Parathyroid adenoma (tissue), 2 donors: Measurements from ENCODE around the gene MECP2.
"Not testable (repeated sequence)": the region's sequence is repeated elsewhere in the genome, so short reads cannot be mapped to it uniquely, and the experiment has no call there.

Experiments
- H2AFZ ChIP-seq: fragments of 300-600 bp; sonication (generic); one replicate; pipeline ENCODE4 v1.7.0; 2017; ENCODE audit warnings: antibody characterized with exemption, mild to moderate bottlenecking
- H3K27ac ChIP-seq: fragments of 300-600 bp; sonication (generic); one replicate; pipeline ENCODE4 v1.7.0; 2017
- H3K27me3 ChIP-seq: fragments of 300-600 bp; sonication (generic); one replicate; pipeline ENCODE4 v1.7.0; 2017; ENCODE audit warnings: low read length; ENCODE audit not compliant: control insufficient read depth, insufficient read depth
- H3K36me3 ChIP-seq: fragments of 300-600 bp; sonication (generic); one replicate; pipeline ENCODE4 v1.7.0; 2017; ENCODE audit warnings: low read length; ENCODE audit not compliant: control insufficient read depth, insufficient read depth
- H3K4me1 ChIP-seq: fragments of 300-600 bp; sonication (generic); one replicate; pipeline ENCODE4 v1.7.0; 2017; ENCODE audit warnings: control low read depth
- H3K4me2 ChIP-seq: fragments of 300-600 bp; sonication (generic); one replicate; pipeline ENCODE4 v1.7.0; 2017; ENCODE audit warnings: low read length
- H3K4me3 ChIP-seq: fragments of 300-600 bp; sonication (generic); one replicate; pipeline ENCODE4 v1.7.0; 2017; ENCODE audit warnings: low read depth, low read length
- H3K79me2 ChIP-seq: fragments of 300-600 bp; sonication (generic); one replicate; pipeline ENCODE4 v1.7.0; 2017; ENCODE audit warnings: control low read depth
- H3K9ac ChIP-seq: fragments of 300-600 bp; sonication (generic); one replicate; pipeline ENCODE4 v1.7.0; 2017; ENCODE audit warnings: mild to moderate bottlenecking
- H3K9me3 ChIP-seq: fragments of 300-600 bp; sonication (generic); one replicate; pipeline ENCODE4 v1.7.0; 2017; ENCODE audit warnings: low read length; ENCODE audit not compliant: control insufficient read depth
- TF ChIP-seq, protein P1 (sequence below): fragments of 300-600 bp; sonication (generic); IDR thresholded peaks from one replicate; pipeline ENCODE4 v1.7.0; 2017; ENCODE audit warnings: antibody characterized with exemption, mild to moderate bottlenecking
- donor health status: primary hyperparathyroidism.

MECP2 gene

DNA sequence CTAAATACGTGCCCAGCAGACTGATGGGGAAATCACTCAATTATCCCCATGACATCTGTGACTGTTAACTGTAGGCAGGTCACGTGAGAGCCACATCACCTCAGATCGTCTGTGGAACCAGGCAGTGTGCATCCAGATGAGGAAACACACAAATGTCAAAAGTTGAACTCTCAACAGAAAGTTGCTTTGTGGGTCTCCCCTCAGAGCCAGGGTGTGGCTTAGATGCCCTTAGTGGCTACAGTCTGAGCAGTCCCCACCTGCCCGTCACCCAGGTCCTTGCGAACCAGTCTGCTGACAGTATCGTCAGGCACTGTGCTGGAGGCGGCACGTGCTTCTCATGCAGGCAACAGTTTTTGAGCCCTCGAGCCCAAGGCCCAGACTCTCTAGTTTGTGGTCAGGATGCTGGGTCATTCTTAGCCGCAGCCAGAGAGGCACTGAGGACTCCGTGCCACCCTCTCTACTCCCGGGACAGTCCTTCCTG is 114.2 kb downstream of the MECP2 start:
- no peak overlapping the region for H3K4me2 ChIP-seq
- H3K9me3 ChIP-seq, result no peaks in the 10 kb centered on the region
- no peak overlapping the region for H3K4me3 ChIP-seq
- H2AFZ ChIP-seq, result no peak overlapping the region
- no peaks in the 10 kb centered on the region for H3K4me1 ChIP-seq
- H3K79me2 ChIP-seq, result no peaks in the 10 kb centered on the region
- H3K27ac ChIP-seq, result no peak overlapping the region
- H3K36me3 ChIP-seq, result no peaks in the 10 kb centered on the region
- TF ChIP-seq, protein P1, sequence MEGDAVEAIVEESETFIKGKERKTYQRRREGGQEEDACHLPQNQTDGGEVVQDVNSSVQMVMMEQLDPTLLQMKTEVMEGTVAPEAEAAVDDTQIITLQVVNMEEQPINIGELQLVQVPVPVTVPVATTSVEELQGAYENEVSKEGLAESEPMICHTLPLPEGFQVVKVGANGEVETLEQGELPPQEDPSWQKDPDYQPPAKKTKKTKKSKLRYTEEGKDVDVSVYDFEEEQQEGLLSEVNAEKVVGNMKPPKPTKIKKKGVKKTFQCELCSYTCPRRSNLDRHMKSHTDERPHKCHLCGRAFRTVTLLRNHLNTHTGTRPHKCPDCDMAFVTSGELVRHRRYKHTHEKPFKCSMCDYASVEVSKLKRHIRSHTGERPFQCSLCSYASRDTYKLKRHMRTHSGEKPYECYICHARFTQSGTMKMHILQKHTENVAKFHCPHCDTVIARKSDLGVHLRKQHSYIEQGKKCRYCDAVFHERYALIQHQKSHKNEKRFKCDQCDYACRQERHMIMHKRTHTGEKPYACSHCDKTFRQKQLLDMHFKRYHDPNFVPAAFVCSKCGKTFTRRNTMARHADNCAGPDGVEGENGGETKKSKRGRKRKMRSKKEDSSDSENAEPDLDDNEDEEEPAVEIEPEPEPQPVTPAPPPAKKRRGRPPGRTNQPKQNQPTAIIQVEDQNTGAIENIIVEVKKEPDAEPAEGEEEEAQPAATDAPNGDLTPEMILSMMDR, result no peak
- no peak overlapping the region for H3K9ac ChIP-seq
- no peaks in the 10 kb centered on the region for H3K27me3 ChIP-seq

DNA sequence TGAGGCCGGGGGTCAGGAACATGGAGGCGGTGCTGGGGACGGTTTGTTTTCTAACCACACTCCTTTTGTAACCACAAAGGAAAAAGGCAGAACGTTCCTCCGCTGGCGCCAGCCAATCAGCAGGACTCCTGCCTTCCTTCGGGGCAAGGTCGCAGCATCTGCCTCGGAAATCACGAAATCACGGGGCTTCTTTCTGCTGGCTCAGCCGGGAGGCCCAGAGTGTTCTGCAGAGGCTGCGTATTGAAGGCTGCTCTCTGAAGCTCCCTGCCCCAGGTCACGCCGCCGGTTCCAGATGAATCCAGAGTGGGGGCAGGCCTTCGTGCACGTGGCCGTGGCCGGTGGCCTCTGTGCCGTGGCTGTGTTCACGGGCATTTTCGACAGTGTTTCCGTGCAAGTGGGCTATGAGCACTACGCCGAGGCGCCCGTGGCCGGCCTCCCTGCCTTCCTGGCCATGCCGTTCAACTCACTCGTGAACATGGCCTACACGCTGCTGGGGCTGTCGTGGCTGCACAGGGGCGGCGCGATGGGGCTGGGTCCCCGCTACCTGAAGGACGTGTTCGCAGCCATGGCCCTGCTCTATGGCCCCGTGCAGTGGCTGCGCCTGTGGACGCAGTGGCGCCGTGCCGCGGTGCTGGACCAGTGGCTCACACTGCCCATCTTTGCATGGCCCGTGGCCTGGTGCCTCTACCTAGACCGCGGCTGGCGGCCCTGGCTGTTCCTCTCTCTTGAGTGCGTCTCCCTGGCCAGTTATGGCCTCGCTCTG is 115.6 kb downstream of the MECP2 start:
- Histone ChIP-seq H3K36me3 (no peaks in the 10 kb centered on the region), H3K79me2 (no peaks in the 10 kb centered on the region), H3K27ac (no peak overlapping the region), H2AFZ (no peak overlapping the region), H3K27me3 (no peaks in the 10 kb centered on the region), H3K4me1 (no peaks in the 10 kb centered on the region), H3K9me3 (no peaks in the 10 kb centered on the region), H3K4me3 (no peak overlapping the region), H3K4me2 (no peak overlapping the region), H3K9ac (no peak overlapping the region)
- TF ChIP-seq, protein P1, result no peak

DNA sequence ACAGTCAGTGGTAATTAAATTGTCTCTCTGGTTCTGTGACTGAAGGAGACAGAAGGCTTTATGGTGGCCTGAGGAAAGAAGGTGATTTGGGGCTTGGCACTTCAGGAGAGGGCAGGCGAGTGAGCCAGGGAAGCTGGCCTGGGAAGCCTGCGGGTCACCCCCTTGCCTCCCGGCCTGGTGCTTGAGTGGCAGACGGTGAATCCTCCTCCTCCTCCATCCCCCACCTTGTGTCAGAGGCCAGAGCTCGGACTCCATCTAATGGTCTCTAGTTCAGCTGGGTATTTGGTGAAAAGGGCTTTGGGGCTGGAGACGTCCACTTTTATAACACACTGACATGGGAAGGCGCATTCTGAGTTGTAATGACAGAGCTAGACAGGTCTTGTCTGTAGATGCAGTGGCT is 116.3 kb downstream of the MECP2 start:
- Histone ChIP-seq H3K79me2 (no peaks in the 10 kb centered on the region), H2AFZ (no peak overlapping the region), H3K4me3 (no peak overlapping the region), H3K36me3 (no peaks in the 10 kb centered on the region), H3K4me2 (no peak overlapping the region), H3K4me1 (no peaks in the 10 kb centered on the region), H3K9ac (no peak overlapping the region), H3K9me3 (no peaks in the 10 kb centered on the region), H3K27ac (no peak overlapping the region), H3K27me3 (no peaks in the 10 kb centered on the region)
- TF ChIP-seq, protein P1, result no peak

DNA sequence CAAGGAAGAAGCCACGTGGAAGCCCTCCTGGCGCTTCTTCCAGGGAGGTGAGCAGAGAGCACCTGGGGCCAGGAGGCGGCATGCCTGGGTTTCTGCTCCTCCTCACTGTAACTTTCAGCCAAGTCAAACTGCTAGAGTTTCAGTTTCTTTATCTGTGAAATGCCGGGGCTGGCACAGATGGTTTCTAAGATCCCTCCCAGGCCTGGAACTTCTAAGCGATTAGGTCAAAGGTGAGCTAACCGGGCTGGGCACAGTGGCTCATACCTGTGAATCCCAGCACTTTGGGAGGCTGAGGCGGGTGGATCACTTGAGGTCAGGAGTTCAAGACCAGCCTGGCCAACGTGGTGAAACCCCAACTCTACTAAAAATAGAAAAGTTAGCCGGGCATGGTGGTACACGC is 117.1 kb downstream of the MECP2 start:
- H2AFZ ChIP-seq, H3K4me1 ChIP-seq, H3K79me2 ChIP-seq, H3K4me2 ChIP-seq, H3K9me3 ChIP-seq, H3K36me3 ChIP-seq, H3K27me3 ChIP-seq, H3K9ac ChIP-seq, H3K4me3 ChIP-seq: not testable (repeated sequence)
- peak overlapping the region; percentile 36 for H3K27ac ChIP-seq

DNA sequence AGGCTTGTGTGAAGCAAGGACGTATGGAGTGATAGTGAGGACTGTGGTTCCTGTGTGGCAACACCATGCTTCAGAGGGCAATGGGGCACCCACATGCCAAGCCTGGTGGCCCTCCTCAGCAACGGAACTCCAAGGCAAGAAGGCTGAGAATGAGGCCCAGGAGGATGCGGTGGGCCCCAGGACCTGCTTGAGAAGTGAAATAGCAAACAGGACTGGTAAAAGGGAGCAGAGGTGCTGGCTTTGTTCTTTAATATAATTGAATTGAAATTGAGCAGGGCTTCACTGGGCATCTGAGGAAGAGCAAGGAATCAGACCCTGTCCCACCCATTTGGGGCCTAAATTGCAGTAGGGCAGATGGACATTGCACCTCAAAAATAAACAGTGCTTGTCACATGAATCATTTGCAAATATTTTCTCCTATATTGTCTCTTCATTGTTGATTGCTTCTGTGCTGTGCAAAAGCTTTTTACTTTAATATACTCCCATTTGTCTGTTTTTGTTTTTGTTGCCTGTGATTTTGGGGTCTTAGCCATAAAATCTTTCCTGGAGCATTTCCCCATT is 122.7 kb downstream of the MECP2 start:
- TF ChIP-seq, protein P1, result no peak
- no peak overlapping the region for H2AFZ ChIP-seq
- no peak overlapping the region for H3K9ac ChIP-seq
- H3K9me3 ChIP-seq, result no peaks in the 10 kb centered on the region
- H3K27me3 ChIP-seq, result no peaks in the 10 kb centered on the region
- no peak overlapping the region for H3K27ac ChIP-seq
- no peak overlapping the region for H3K4me3 ChIP-seq
- H3K79me2 ChIP-seq, result peaks cover under 1% of the 10 kb centered on the region
- H3K4me2 ChIP-seq, result no peak overlapping the region
- no peaks in the 10 kb centered on the region for H3K36me3 ChIP-seq
- peaks cover 2% of the 10 kb centered on the region for H3K4me1 ChIP-seq
